HG03064 (cell line): ENCODE results near the gene SLU7.

Experiments used
- ATAC-seq: cut with Tn5 transposase; IDR thresholded peaks from one replicate; pipeline ENCODE4 v1.9.1; 2021; ENCODE audit warnings: low read depth; ENCODE audit not compliant: unreplicated experiment

Gene SLU7

DNA sequence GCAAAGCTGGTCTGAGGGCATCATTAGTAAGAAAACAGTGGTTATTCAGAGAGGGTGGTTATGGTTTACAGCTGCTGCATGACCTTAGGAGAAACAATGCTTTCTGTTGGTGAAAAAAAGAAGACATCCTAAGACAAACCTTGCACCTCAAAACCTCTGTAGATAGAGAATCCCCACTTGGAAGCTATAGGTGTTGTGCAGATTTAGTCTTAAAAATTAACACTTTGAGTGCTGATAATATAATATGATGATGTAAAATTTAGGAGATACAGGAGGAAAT lies 1.4 kb upstream of the SLU7 start:
- ATAC-seq, result no peak

DNA sequence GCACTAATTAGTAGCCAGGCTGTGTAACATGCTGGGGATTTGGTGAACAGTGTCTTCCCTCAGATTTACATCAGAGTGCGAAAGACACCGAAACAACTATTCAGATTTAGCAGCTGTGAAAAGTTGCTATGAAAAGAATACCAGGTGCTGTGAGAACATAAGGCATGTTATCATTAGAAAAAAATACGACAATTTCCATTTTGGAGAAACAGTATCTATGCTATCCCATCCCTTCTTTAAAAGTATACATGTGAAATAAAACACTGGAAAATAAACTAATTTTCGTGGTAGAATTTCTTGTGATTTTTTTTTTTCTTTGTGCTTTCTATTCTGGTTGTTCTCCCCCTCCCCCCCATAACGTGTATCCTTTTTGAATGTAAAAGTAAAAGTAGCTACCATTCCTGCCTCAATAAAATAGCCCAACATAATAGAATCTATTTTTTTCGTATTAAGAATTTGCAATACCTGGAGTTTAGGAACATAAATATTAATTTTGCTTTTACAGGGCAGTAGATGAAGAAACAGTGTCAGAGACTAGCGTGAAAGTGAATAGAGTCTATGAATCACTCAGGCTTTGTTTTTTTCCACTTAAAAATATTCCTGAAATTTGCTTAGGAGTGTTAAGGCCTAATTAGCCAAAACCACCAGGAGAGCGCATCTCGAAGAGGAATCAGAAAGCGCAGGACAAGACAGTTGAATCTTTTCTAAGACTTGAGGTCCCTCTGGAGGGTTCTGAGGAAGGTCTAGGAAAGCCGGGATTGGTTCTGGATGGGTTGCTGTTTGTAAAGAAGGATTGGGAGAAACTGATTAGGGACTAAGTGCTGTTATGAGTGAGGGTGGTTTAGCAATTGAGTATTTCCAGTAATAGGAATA lies 813 bp upstream of the SLU7 start:
- no peak for ATAC-seq

DNA sequence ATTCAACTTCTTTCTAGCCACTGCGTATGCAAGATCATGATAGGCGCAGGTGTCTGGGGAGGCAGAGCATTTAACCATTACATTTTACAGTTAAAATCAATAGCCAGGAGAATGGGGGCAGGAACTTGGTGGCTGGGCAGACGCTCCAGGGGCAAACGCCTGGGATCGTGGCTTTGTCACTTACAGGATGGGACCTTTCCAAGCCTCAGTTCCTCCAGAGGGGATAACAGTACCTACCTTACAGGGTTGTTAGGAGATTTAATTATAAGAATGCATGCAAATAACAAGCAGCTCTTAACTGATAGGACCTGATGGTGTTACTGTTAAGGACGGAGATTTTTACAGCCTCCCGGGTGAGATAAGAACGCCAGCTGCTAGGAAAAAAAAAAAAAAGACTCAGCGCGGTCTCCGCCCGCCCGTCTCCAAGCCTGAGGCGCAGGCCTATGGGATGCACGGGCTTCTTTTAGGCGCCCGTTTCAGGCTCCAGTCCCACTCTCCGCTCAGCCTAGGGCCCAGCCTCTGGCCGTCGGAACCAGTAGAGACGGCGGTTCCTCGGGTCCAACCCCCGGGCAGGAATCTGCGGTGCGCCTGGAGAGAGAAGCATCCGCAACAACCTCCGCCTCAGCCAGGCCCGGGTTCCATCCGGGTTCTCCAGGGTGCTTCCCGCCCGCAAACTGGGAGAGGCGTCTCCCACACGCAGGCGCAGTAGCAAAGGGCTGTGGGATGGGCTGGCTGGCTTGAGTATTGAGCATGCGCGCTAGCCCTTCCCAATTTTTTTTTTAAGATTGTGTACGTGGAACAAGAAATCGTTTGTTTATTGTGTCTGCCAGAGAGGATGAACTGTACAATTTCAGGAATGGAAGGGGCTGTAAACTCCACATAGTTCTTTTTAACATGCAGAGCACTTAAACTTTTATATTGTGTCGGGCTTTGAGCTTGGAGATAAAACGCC lies 19.2 kb downstream of the SLU7 start, which contains the start of gene FAM200C:
FAM200C (minus strand) TSS at position 653 of the 952 bp plus-strand sequence. CDS start 4,564 bp downstream, outside the sequence.
- peak; percentile 87 for ATAC-seq

DNA sequence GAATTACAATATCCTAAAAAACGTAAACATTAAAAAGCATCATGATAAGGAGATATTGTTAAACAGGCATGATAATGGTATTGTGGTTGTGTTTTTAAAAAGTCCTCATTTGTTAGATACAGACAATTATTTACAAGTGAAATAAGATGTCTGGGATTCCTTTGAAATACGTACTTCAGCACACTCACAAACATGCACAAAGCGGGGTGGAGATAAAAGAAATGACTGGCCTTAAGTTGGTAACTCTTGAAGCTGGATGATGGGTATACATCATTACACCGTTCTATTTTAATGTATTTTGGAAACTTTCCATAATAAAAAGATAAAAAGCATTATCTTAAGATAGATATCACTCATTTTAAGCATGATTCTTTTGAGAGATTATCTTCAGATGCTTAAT lies 20.1 kb downstream of the SLU7 start:
- ATAC-seq, result no peak

DNA sequence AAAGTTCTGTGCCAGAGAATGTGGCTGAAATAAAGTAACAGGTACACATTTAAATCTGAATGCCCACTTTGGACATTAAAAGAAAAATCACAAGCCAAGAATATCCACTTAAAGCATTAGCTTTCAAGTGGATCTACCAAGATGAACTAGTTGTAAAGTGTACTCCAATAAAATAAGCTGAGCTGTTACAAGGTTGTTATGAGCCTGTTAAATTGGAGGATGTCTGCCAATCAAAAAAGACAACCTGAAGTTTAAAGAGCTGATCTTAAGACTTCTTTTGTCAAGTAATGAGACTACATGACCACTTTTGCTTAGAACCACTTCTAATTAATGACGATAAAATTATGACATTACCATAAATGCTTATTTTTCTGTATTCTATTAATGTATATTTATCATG lies 21.4 kb downstream of the SLU7 start:
- no peak for ATAC-seq

DNA sequence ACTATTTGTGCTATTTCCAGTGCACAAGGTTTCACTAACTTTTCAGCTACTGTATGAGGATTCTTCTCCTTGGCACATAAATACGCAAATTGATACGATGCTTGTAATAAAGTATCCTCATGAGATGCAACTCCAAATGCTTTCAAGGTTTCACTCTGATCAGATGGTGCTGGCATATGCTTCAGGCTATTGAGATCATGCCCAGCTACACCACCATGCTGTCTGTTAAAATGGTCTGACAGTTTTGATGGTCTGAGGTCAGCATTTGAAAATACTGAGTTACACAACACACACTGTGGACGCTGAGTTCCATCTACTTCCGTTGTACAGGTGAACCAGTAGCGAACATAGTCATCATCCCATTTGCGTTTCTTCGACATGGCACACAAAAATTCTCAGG lies 23.8 kb downstream of the SLU7 start:
- no peak for ATAC-seq

DNA sequence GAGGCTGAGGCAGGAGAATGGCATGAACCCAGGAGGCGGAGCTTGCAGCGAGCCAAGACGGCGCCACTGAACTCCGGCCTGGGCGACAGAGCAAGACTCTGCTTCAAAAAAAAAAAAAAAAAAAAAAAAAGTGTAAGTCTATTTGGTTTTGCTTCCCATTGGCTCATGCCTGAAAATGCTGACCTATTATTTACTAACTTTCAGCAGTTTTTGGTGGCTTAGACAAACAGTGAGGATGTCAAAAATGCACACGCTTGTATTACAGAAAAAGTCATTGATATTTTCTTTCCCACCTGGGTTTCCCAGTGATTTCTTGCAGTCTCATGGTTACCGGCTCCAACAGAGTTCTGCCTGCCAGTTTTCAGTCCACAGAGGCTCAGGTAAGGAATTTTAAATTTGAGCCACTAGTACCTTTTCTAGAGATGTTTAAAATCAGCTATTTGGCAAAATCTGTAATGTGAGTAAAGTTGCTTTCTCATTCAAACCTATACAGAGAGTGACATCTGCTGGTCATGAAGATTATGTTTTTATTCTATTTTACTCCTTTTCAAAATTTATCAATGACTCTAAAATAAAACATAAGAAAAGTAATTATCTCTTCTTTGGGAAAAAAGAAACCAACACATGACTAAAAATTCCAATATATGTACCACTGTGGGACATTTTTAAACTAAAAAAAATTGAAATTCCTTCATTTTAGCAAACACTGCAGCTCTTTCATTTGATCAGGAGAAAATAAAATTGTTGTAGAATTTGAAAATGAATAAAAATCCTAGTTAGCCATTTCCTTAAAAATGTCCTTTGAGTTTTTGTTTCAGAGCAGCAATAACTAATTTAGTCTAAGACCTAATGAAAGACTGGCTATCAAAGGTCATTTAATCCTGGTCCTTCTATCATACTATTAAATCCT lies 27.8 kb downstream of the SLU7 start:
- no peak for ATAC-seq

DNA sequence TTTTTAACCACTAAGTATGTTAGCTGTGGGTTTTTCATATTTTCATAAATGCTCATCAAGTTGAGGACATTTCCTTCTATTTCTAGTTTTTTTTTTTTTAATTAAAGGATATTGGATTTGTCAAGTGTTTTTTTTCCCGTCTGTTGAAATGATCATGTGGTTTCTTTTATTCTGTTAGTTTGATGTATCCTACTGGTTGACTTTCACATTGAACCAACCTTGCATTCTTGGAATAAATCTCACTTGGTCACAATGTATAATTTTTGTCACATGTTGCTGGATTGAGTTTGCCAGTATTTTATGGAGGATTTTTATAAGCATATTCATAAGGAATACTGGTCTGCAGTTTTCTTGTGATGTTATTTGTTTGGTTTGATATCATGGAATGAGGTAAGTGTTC lies 31.4 kb downstream of the SLU7 start:
- no peak for ATAC-seq

DNA sequence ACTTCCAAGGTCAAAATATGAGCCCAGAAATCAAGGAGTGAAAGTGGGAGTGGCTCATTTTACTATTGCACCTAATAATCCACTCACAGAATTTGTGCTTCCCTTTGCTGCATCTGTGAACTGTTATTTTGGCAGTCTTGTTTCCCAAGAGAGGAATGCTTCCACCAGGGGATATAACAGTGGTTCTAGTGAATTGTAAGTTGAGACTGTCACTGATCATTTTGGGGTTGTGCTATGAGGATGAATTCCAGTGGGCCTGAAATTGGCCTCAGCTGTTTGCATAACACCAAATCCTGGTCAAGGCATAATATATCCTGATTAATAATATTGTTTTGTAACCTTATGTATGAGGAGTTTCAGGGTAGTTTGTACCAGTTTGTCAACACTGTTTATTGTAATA lies 33.4 kb downstream of the SLU7 start:
- ATAC-seq, result no peak

DNA sequence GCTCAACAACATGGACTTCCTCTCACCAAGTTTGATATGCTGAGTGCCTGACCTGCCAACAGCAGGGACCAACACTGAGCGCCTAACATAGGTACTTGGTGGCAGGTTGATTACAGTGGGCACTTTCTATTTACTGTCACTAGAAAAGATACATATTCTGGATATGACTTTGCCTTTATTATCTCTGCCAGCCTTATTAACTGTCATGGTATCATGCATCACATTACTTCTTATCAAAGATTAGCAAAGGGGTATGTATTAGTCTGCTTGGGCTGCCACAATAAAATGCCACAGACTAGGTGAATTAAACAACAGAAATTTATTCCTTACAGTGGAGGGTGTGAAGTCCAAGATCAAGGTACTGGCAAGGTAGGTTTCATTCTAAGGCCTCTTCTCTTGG lies 34.2 kb downstream of the SLU7 start:
- ATAC-seq, result no peak

DNA sequence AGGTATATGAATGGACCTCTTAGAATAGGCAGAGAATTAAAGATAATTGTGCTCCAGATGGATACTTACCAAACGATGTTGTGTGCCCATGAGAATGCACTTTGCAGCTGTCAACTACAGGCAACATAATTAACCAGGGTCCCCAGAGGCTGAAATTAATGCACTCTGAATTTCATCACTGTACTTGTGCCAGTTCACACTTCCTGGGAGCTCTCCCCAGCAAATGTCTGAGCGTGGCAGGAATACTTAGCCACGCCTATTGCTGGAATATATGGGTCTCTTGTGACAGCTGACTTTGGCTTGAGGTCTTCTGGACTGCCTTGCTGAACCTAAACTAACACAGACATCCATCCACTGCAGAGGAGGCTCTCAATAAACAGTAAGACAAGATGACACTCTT lies 36.5 kb downstream of the SLU7 start:
- ATAC-seq, result no peak

DNA sequence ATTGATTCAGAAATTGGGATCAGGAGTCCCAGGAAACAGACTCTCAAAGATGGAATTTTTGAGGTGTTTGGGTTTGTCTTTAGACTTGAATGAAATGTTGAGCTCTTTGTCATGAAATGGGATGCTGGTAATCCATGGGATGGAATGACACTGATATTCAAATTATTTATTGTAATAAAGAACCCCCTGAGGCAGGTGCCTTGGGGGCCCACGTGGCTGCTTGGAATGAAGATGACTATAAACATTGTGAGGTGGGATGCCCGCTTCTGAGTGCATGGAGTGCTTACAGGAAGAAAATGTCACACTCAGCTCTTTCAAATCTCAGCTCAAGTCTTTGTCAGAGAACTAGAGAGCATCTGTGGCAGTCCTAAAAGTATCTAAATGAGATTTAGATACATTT lies 38.8 kb downstream of the SLU7 start:
- ATAC-seq, result no peak

DNA sequence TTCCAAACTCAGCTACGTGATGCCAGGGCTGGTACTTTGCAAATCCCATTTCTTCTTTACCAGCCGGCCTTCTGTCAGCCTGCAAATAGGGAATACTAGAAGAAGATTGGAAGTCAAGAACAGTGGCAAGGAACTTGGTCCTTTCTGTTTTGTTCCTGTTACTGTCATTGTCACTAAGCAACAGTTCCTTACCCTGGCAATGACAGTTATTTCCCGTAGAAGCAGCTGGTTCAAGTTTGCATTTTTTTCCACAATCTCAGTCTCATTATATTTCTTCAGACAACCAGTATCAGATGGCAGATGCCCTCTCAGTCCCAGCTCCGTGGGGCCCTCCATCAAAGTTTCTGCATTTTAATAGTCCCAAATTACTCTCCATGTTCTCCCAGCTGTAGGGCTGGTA lies 39.4 kb downstream of the SLU7 start:
- no peak for ATAC-seq

DNA sequence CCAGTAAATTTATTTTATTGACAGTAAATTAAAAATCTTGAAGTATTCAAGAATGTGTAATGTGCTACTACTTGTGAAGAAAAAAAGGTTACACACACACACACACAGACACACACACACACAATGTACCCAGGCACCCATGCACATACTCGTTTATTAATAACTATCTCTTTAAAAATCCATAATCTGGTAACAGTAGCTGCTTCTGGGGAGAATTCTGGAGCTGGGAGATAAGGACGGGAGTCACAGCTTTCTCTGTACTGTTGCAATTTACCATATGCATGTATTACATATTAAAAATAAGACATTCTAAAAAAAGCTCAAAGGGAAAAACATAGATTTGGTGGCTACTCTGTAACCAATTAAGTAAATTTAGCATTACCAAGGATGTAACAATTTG lies 40.6 kb downstream of the SLU7 start:
- ATAC-seq, result no peak

DNA sequence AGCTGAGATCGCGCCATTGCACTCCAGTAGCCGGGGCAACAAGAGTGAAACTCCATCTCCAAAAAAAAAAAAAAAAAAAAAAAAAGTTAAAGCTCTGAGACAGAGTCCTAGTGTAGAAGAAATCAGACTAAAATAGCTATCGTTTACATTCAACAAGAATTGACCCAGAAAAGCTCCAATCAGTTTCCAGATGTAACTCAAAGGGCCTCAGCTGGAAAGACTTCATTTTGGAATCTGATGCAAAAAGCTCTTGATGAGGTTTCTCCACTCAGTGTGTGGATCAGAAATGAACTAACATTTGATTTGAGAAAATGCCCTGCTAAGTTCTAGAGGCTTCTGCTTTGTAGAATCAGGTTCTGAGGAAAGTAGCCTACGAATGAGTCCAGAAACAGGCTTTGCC lies 41.2 kb downstream of the SLU7 start:
- ATAC-seq, result no peak

DNA sequence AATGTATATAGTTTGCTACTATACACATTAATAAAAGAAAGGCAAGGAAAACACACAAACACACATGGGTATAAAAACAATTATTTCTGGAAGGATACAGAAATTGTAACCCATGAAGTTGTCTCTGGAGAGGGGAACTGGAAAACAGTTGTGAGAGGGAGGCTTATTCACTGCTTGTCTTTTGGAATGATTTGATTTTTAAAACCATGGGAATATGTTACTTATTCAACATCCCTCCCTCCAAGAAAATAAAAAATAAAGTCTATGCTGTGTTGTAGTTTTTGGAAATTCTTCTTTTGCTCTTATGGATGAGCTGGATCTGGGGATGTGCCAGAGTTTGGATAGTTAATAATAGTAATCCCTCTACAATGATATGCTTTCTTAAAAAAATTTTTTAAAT lies 42.5 kb downstream of the SLU7 start:
- ATAC-seq, result no peak

DNA sequence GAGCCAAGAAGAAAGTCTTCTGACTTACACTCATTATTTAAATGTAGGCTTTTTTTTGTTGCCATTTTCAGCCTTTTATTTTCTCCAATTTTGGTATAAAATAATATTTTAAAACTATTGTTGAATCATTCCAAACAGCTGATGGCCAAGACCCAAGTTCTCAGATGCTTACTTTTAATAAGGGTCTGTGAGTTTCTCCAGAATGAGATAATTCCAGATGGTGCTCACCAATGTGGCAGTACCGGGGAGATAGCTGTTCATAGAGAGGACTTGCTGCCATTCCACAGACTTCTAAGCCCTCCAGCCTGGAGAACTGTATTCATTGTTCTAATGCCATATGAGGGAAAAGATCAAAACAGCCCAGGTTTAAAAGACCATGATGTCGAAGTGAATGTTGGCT lies 43.2 kb downstream of the SLU7 start:
- ATAC-seq, result no peak

DNA sequence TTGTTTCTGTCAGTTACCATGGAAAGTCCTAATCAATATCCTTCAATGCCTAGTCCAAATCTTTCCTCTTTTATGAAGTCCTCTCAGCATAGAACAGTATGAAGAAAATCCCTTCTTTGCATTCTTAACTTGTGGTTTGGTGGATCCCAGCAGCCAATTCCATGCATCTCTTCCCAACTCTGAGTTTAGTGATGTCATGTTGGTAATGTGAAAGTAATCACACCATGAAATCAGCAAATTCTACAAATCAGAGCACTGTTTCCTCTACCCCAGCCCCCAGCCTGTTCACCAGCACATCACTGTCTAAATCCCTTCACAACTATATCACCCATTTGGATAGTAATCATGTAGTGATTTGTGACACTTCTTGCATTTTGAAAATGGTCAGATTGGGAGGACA lies 43.7 kb downstream of the SLU7 start:
- ATAC-seq, result no peak

DNA sequence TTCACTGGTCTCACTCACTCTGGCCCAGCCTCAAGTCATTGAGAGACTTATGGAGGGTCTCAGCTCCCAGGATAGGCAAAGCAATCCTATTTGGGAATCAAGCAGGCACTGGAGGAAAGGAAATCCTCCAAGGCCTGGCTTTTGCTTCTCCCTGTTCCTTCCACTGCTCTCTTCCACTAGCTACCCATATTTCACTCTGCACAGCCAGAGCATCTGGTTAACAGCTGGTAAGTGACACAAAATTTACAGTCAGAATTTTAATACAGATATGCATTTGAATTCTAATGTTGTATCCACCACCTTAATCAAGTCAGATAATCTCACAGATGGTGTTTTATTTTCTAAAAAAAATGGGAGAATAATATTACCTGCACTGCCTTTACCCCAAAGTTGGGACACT lies 47.6 kb downstream of the SLU7 start:
- no peak for ATAC-seq

DNA sequence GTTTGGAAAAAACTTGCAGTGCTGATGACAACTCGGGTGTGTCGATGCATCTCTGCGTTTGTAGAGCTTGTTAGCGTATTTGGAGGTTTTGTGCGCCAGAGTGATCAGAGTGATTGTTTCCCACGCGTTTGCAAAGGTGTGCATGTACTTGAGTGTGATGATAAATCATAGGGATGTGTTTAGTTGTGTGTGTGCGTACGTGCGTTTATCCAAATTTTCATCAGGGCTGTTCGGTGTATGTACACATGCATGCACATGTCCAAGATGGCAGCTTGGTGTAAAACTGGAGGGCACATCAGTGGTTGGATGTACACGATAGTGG lies 48.2 kb downstream of the SLU7 start:
- no peak for ATAC-seq
